Trophoblast cell (in vitro differentiated cells and primary cell): ENCODE data around the gene COL19A1.

ENCODE experiments used
- DNase-seq, 2 donors: peaks; one replicate each; pipeline ENCODE4 v3.0.0-alpha.2; 2016
- H2AFZ ChIP-seq: 2 replicates; pipeline ENCODE4 v1.6.1; 2013; ENCODE audit warnings: low read length, moderate library complexity, mild to moderate bottlenecking; ENCODE audit not compliant: insufficient read depth, poor library complexity
- H2AK5ac ChIP-seq: 2 replicates; pipeline ENCODE4 v1.6.1; 2013; ENCODE audit warnings: mild to moderate bottlenecking, low read length
- H2BK120ac ChIP-seq: 2 replicates; pipeline ENCODE4 v1.6.1; 2013; ENCODE audit warnings: low read length, mild to moderate bottlenecking, moderate library complexity; ENCODE audit not compliant: insufficient read depth, poor library complexity
- H2BK12ac ChIP-seq: 2 replicates; pipeline ENCODE4 v1.6.1; 2013; ENCODE audit warnings: mild to moderate bottlenecking, low read length, moderate library complexity
- H2BK5ac ChIP-seq: 2 replicates; pipeline ENCODE4 v1.6.1; 2013; ENCODE audit warnings: low read length, low read depth, moderate library complexity, mild to moderate bottlenecking; ENCODE audit not compliant: poor library complexity
- H3K14ac ChIP-seq: 2 replicates; pipeline ENCODE4 v1.6.1; 2013; ENCODE audit warnings: mild to moderate bottlenecking, low read length
- H3K18ac ChIP-seq: 2 replicates; pipeline ENCODE4 v1.6.1; 2013; ENCODE audit warnings: mild to moderate bottlenecking, low read length
- H3K23ac ChIP-seq: 2 replicates; pipeline ENCODE4 v1.6.1; 2013; ENCODE audit warnings: low read length
- H3K27ac ChIP-seq: 2 replicates; pipeline ENCODE4 v1.5.1; 2013; ENCODE audit warnings: low read depth, mild to moderate bottlenecking, inconsistent platforms, low read length, moderate library complexity
- H3K27me3 ChIP-seq: 2 replicates; pipeline ENCODE4 v1.6.1; 2013; ENCODE audit warnings: inconsistent platforms, mild to moderate bottlenecking, low read length, moderate library complexity; ENCODE audit not compliant: insufficient read depth
- H3K36me3 ChIP-seq, 2 experiments: 1 replicate in 1 of 2; 2 replicates in 1 of 2; pipeline ENCODE4 v1.6.1; 2013; ENCODE audit warnings: low read length in 2 of 2, mild to moderate bottlenecking in 2 of 2, moderate library complexity in 1 of 2; ENCODE audit not compliant: insufficient read depth in 2 of 2, control insufficient read depth in 1 of 2
- H3K4ac ChIP-seq: 2 replicates; pipeline ENCODE4 v1.6.1; 2013; ENCODE audit warnings: low read depth, mild to moderate bottlenecking, low read length, moderate library complexity
- H3K4me1 ChIP-seq, 2 experiments: 1 replicate in 1 of 2; 2 replicates in 1 of 2; pipeline ENCODE4 v1.6.1; 2013; ENCODE audit warnings: low read length in 2 of 2, mild to moderate bottlenecking in 2 of 2, moderate library complexity in 1 of 2; ENCODE audit not compliant: insufficient read depth in 2 of 2, control insufficient read depth in 1 of 2
- H3K4me2 ChIP-seq: 2 replicates; pipeline ENCODE4 v1.6.1; 2013; ENCODE audit warnings: inconsistent platforms, mild to moderate bottlenecking, low read length, moderate library complexity
- H3K4me3 ChIP-seq: 2 replicates; pipeline ENCODE4 v1.5.1; 2013; ENCODE audit warnings: mild to moderate bottlenecking, low read depth, low read length, inconsistent platforms
- H3K79me1 ChIP-seq: one replicate; pipeline ENCODE4 v1.6.1; 2013; ENCODE audit warnings: low read length
- H3K79me2 ChIP-seq: 2 replicates; pipeline ENCODE4 v1.6.1; 2013; ENCODE audit warnings: low read length, mild to moderate bottlenecking; ENCODE audit not compliant: control insufficient read depth, insufficient read depth, poor library complexity
- H3K9ac ChIP-seq: 2 replicates; pipeline ENCODE4 v1.6.1; 2013; ENCODE audit warnings: mild to moderate bottlenecking, low read length
- H3K9me3 ChIP-seq: 2 replicates; pipeline ENCODE4 v1.6.1; 2013; ENCODE audit warnings: low read depth, mild to moderate bottlenecking, control low read depth, inconsistent platforms, low read length; ENCODE audit not compliant: insufficient read depth
- H4K12ac ChIP-seq: 2 replicates; pipeline ENCODE4 v1.6.1; 2013; ENCODE audit warnings: low read depth, mild to moderate bottlenecking, low read length, moderate library complexity
- H4K8ac ChIP-seq: 2 replicates; pipeline ENCODE4 v1.6.1; 2013; ENCODE audit warnings: low read depth, mild to moderate bottlenecking, low read length, moderate library complexity
- H4K91ac ChIP-seq: one replicate; pipeline ENCODE4 v1.6.1; 2013; ENCODE audit warnings: low read depth, mild to moderate bottlenecking, low read length, moderate library complexity
- WGBS: extraction: QIAGEN DNeasy Blood & Tissue Kit; methylation state at CpG from one replicate; pipeline ENCODE4 v1.1.7; 2013; ENCODE audit warnings: missing lambda C conversion rate; ENCODE audit not compliant: insufficient read length, insufficient coverage; ENCODE audit errors: extremely low coverage; 5-methylcytosine and 5-hydroxymethylcytosine counted together

The COL19A1 gene

GRCh38 chr6:70222439-70222749, 356.0 kb downstream of the COL19A1 start:
- no peak overlapping the region for H2BK5ac ChIP-seq
- WGBS = no CpG with 5 or more reads among the region's 2 CpGs
- H2AK5ac ChIP-seq = no peak overlapping the region
- H2BK12ac ChIP-seq = no peak overlapping the region
- H4K91ac ChIP-seq = no peak overlapping the region
- no peaks in the 10 kb centered on the region for H3K9me3 ChIP-seq
- no peak overlapping the region for H3K4me3 ChIP-seq
- no peaks in the 10 kb centered on the region for H3K79me1 ChIP-seq
- no peak overlapping the region for H3K4ac ChIP-seq
- H3K9ac ChIP-seq = no peak overlapping the region
- H3K79me2 ChIP-seq = no peaks in the 10 kb centered on the region
- H4K12ac ChIP-seq = no peak overlapping the region
- H3K4me2 ChIP-seq = no peak overlapping the region
- no peaks in the 10 kb centered on the region for H3K4me1 ChIP-seq
- H3K36me3 ChIP-seq = no peaks in the 10 kb centered on the region
- no peaks in the 10 kb centered on the region for H3K27me3 ChIP-seq
- no peak overlapping the region for H4K8ac ChIP-seq
- H3K18ac ChIP-seq = no peak overlapping the region
- DNase-seq = no peak
- no peak overlapping the region for H2BK120ac ChIP-seq
- no peak overlapping the region for H3K23ac ChIP-seq
- no peak overlapping the region for H3K14ac ChIP-seq
- H3K27ac ChIP-seq = no peak overlapping the region
- no peak overlapping the region for H2AFZ ChIP-seq

- Histone ChIP-seq H2AK5ac (no peak overlapping the region), H3K36me3 (no peaks in the 10 kb centered on the region), H3K9ac (no peak overlapping the region), H3K79me2 (no peaks in the 10 kb centered on the region), H3K27me3 (no peaks in the 10 kb centered on the region), H3K4me3 (no peak overlapping the region), H2BK120ac (no peak overlapping the region), H4K91ac (no peak overlapping the region), H3K27ac (no peak overlapping the region), H3K9me3 (no peaks in the 10 kb centered on the region), H3K18ac (no peak overlapping the region), H3K79me1 (no peaks in the 10 kb centered on the region), H3K23ac (no peak overlapping the region), H3K4me2 (no peak overlapping the region), H4K8ac (no peak overlapping the region), H2AFZ (no peak overlapping the region), H4K12ac (no peak overlapping the region), H3K4ac (no peak overlapping the region), H2BK12ac (no peak overlapping the region), H3K14ac (no peak overlapping the region), H3K4me1 (no peaks in the 10 kb centered on the region), H2BK5ac (no peak overlapping the region)
- no CpG with 5 or more reads among the region's 2 CpGs for WGBS
- no peak for DNase-seq
These were observed 358.7 kb downstream of the COL19A1 start for GRCh38 chr6:70225055-70225454.

GRCh38 chr6:70231311-70231710, 365.0 kb downstream of the COL19A1 start:
- Histone ChIP-seq H3K4me3 (no peak overlapping the region), H2BK120ac (no peak overlapping the region), H3K27ac (no peak overlapping the region), H3K4me2 (no peak overlapping the region), H3K4ac (no peak overlapping the region), H3K27me3 (no peaks in the 10 kb centered on the region), H2AK5ac (no peak overlapping the region), H2AFZ (no peak overlapping the region), H4K12ac (no peak overlapping the region), H3K79me1 (no peaks in the 10 kb centered on the region), H3K23ac (no peak overlapping the region), H3K14ac (no peak overlapping the region), H3K9me3 (no peaks in the 10 kb centered on the region), H3K4me1 (no peaks in the 10 kb centered on the region), H3K18ac (no peak overlapping the region), H4K91ac (no peak overlapping the region), H4K8ac (no peak overlapping the region), H3K9ac (no peak overlapping the region), H2BK5ac (no peak overlapping the region), H2BK12ac (no peak overlapping the region), H3K79me2 (no peaks in the 10 kb centered on the region), H3K36me3 (no peaks in the 10 kb centered on the region)
- no CpG with 5 or more reads among the region's 2 CpGs for WGBS
- DNase-seq = no peak

- DNase-seq = no peak
- Histone ChIP-seq H4K91ac (no peak overlapping the region), H4K12ac (no peak overlapping the region), H3K4me3 (no peak overlapping the region), H3K23ac (no peak overlapping the region), H3K36me3 (no peaks in the 10 kb centered on the region), H2BK120ac (no peak overlapping the region), H3K27ac (no peak overlapping the region), H3K4me1 (no peaks in the 10 kb centered on the region), H2BK5ac (no peak overlapping the region), H3K27me3 (no peaks in the 10 kb centered on the region), H4K8ac (no peak overlapping the region), H3K79me1 (no peaks in the 10 kb centered on the region), H2AFZ (no peak overlapping the region), H2AK5ac (no peak overlapping the region), H3K4ac (no peak overlapping the region), H3K9ac (no peak overlapping the region), H3K18ac (no peak overlapping the region), H2BK12ac (no peak overlapping the region), H3K14ac (no peak overlapping the region), H3K4me2 (no peak overlapping the region), H3K79me2 (no peaks in the 10 kb centered on the region), H3K9me3 (no peaks in the 10 kb centered on the region)
- WGBS = no CpG with 5 or more reads among the region's 7 CpGs
These were observed 368.3 kb downstream of the COL19A1 start for GRCh38 chr6:70234561-70235236.
